Thyroid gland (tissue), 4 donors: ENCODE measurements around the gene FGD1. TPM values are rescaled to one million over a fixed set of nuclear protein-coding genes. Genes with fewer than 3 reads are reported as not detected.

Experiments used
- DNase-seq, 2 donors: peaks; one replicate each; pipeline ENCODE4 v3.0.0-alpha.2; 2019
- H3K27ac ChIP-seq, 3 donors: fragments of 200-600 bp; sonication (generic); 1 replicate in 2 of 3; 2 replicates in 1 of 3; pipeline ENCODE4 v1.5.1; 2016 to 2019; ENCODE audit warnings: mild to moderate bottlenecking in 1 of 3, moderate library complexity in 1 of 3
- H3K27me3 ChIP-seq: fragments of 200-600 bp; sonication (generic); one replicate; pipeline ENCODE4 v1.5.1; 2019
- H3K36me3 ChIP-seq, 2 donors: fragments of 200-600 bp; sonication (generic); one replicate each; pipeline ENCODE4 v1.5.1; 2016 to 2019
- H3K4me1 ChIP-seq, 2 donors: fragments of 200-600 bp; sonication (generic); one replicate each; pipeline ENCODE4 v1.5.1; 2017 to 2019
- H3K4me3 ChIP-seq, 3 donors: fragments of 200-600 bp; sonication (generic); replicated peaks in 1 of 3; 1 replicate in 2 of 3; 2 replicates in 1 of 3; pipeline ENCODE4 v1.5.1; 2016; ENCODE audit warnings: mild to moderate bottlenecking in 1 of 3
- H3K9me3 ChIP-seq: fragments of 200-600 bp; sonication (generic); one replicate; pipeline ENCODE4 v1.5.1; 2017
- POLR2A ChIP-seq, 2 donors: fragments of 450-650 bp; IDR thresholded peaks; one replicate each; pipeline ENCODE4 v1.6.1; 2017; ENCODE audit warnings: antibody characterized with exemption in 2 of 2, mild to moderate bottlenecking in 2 of 2, moderate library complexity in 1 of 2
- WGBS, 2 donors: methylation state at CpG; one replicate each; pipeline ENCODE4 v1.1.5; 2017; 5-methylcytosine and 5-hydroxymethylcytosine counted together
- intact Hi-C: fragments of 100-400 bp; cut with DNase I; formaldehyde crosslinking; loops from one replicate; pipeline ENCODE4 v1.15.1; 2023
- total RNA-seq, 4 donors: library from RNA; depleted of rRNA; stranded (reverse); fragments of >200 nt; gene quantifications; one replicate each; pipeline ENCODE4 v1.2.3, GENCODE V29; 2016
- TF ChIP-seq, protein P1 (sequence below), 6 experiments: fragments of 200-600 bp in 3 of 6; fragments of 450-650 bp in 3 of 6; sonication (generic) in 3 of 6; IDR thresholded peaks; one replicate each; pipeline ENCODE4 v1.5.1; 2016 to 2019; ENCODE audit warnings: antibody characterized with exemption in 6 of 6, mild to moderate bottlenecking in 2 of 6, inconsistent platforms in 1 of 6, moderate library complexity in 1 of 6

FGD1 gene
- total RNA-seq, 4 donors from 2014 or later: 3.0 to 7.1 (median 4.2) TPM

DNA sequence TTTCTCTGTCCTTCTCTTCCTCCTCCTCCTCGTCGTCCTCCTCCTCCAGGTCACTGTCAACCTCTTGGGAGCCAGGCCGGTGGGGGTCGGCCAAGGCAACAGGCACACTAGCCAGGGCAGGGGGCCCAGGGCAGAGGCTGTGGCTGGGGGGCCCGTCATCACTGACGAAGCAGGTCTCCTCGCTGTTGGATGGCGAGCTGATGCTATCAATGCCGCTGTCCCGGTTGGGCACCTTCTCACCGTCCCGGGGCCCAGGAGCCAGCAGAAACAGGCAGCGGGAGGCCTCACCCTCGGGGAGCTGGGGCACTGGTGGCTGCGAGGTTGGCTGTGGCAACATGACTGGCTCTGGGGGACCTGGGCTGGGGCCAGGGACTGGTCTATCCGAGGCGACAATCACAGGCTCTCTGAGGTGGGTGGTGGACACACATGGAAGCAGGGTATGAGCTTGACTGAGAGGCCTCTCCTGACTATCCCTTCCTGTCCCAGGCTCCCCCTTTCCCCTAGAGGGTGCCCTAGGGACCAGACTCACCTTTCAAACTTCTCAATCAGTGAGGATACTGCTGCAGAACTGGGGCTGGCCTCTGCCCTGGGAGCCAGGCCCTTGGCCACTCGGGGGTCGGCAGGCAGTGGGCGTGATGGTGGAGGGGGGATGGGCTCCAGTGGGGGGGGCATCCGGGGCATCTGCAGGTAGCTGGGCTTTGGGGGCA lies 25.8 kb downstream of the FGD1 start:
- 85 to 96% methylated on average over 8 to 18 of the region's 21 CpGs for WGBS, 2 donors
- Histone ChIP-seq H3K9me3 (no peaks in the 10 kb centered on the region), H3K4me3 (no peak overlapping the region), H3K27ac (no peak overlapping the region), H3K4me1 (no peaks in the 10 kb centered on the region), H3K36me3 (peaks cover 0 to 9% of the 10 kb centered on the region in 2 donors), H3K27me3 (no peaks in the 10 kb centered on the region)
- no peak for TF ChIP-seq POLR2A (IDR thresholded peaks at IDR 0.05)
- TF ChIP-seq, protein P1, sequence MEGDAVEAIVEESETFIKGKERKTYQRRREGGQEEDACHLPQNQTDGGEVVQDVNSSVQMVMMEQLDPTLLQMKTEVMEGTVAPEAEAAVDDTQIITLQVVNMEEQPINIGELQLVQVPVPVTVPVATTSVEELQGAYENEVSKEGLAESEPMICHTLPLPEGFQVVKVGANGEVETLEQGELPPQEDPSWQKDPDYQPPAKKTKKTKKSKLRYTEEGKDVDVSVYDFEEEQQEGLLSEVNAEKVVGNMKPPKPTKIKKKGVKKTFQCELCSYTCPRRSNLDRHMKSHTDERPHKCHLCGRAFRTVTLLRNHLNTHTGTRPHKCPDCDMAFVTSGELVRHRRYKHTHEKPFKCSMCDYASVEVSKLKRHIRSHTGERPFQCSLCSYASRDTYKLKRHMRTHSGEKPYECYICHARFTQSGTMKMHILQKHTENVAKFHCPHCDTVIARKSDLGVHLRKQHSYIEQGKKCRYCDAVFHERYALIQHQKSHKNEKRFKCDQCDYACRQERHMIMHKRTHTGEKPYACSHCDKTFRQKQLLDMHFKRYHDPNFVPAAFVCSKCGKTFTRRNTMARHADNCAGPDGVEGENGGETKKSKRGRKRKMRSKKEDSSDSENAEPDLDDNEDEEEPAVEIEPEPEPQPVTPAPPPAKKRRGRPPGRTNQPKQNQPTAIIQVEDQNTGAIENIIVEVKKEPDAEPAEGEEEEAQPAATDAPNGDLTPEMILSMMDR (IDR thresholded peaks at IDR 0.05): no peak
- no peak for DNase-seq
- intact Hi-C loops: no loop called here

DNA sequence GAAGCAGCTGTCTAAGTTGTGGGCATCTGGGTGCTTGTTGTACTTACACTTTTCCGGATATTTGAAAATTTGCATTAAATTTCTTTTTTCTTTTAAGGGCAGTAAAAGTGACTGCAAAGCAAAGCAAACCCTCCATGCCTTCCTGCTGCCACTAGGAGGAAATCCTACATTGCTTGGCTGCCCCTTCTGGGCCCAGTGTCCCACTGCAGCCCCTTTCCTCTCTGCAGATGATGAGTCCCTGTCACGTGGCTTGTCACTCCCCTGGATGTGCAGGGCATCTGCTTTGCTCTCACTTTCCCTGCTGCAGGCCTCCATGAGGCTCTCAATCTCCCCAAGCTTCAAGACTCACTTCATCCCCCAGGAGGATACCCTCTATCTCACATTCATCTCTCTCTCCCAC lies 43.1 kb downstream of the FGD1 start:
- Histone ChIP-seq H3K4me3 (no peak overlapping the region), H3K27me3 (no peaks in the 10 kb centered on the region), H3K9me3 (no peaks in the 10 kb centered on the region), H3K27ac (no peak overlapping the region), H3K36me3 (no peaks in the 10 kb centered on the region), H3K4me1 (no peaks in the 10 kb centered on the region)
- 52 to 57% methylated on average over 2 of the region's 2 CpGs for WGBS, 2 donors
- intact Hi-C loops: no loop called here
- TF ChIP-seq, protein P1 (IDR thresholded peaks at IDR 0.05): no peak
- no peak for TF ChIP-seq POLR2A (IDR thresholded peaks at IDR 0.05)
- no peak for DNase-seq

DNA sequence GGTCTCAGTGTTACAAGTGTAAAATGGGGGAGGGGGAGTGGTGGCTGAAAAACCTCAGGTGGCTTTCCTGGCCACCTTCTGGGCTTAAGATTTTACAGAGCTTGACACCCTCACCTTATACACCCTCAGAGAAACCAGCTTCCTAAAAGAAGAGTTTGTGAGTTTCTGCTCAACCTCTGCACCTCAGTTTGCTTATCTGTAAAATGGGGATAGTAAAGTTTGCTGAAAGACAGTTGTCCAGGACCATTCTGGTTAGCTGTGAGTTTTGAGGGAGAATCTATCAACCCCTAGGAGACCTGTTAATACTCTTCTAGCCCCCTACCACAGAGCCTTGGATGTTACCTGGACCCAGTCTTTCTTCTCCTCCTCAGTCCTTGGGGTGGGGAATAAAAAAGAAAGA lies 46.1 kb downstream of the FGD1 start:
- no peak for TF ChIP-seq POLR2A (IDR thresholded peaks at IDR 0.05)
- no peaks in the 10 kb centered on the region for H3K9me3 ChIP-seq
- H3K27me3 ChIP-seq: no peaks in the 10 kb centered on the region
- intact Hi-C loops: no loop called here
- H3K4me1 ChIP-seq: no peaks in the 10 kb centered on the region
- H3K27ac ChIP-seq: no peak overlapping the region
- DNase-seq: no peak
- H3K36me3 ChIP-seq: no peaks in the 10 kb centered on the region
- no peak overlapping the region for H3K4me3 ChIP-seq

DNA sequence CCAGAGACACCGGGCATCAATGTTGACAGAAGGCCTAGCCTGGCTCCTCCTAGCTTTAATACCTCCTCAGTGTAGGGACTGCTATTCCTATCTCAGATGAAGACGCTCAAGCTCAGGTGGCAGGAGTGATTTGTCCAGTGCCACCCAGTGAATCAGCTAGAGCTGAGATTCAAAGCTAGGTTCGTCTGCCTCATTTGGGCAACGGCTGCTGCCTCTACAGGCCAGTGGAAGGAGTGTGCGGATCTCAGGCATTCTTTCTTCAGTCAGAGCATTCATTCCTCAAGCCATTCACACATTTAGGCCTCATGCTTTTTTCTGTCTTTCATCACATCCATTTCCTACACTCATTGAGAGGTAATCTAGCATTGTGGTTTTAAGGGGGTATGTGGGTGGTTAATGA lies 48.6 kb downstream of the FGD1 start:
- intact Hi-C loops: no loop called here
- H3K27me3 ChIP-seq: no peaks in the 10 kb centered on the region
- TF ChIP-seq, protein P1 (IDR thresholded peaks at IDR 0.05): no peak
- TF ChIP-seq POLR2A (IDR thresholded peaks at IDR 0.05): no peak
- WGBS, 2 donors: 68 to 75% methylated on average over 1 to 4 of the region's 5 CpGs
- H3K4me1 ChIP-seq: no peaks in the 10 kb centered on the region
- no peak overlapping the region for H3K4me3 ChIP-seq
- H3K27ac ChIP-seq: no peak overlapping the region
- no peak for DNase-seq
- no peaks in the 10 kb centered on the region for H3K9me3 ChIP-seq
- H3K36me3 ChIP-seq: no peaks in the 10 kb centered on the region

DNA sequence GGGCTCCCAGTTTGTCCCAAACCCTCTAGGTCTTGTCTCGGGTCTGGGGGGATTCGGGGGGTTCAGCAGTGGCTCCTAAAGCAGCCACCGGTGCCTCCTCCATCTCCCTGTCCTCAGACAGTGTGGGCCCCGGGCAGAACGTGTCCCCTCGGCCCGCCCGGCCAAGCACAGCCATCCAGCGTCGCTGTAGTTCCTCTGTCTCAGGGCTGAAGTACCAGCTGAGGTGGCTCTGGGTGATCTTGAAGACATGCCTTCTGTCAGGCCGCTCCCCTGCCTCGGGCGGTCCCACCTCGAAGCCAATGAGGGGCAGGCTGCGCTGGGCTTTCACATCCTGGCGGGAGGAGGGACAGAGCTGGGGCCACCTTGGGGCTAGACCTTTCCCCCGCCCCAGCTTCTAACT lies 50.0 kb downstream of the FGD1 start:
- WGBS, 2 donors: 81 to 87% methylated on average over 4 to 7 of the region's 17 CpGs
- Histone ChIP-seq H3K4me1 (no peaks in the 10 kb centered on the region), H3K27me3 (no peaks in the 10 kb centered on the region), H3K9me3 (no peaks in the 10 kb centered on the region), H3K27ac (no peak overlapping the region), H3K4me3 (no peak overlapping the region), H3K36me3 (no peaks in the 10 kb centered on the region)
- no peak for DNase-seq
- intact Hi-C loops: no loop called here
- no peak for TF ChIP-seq POLR2A (IDR thresholded peaks at IDR 0.05)
- TF ChIP-seq, protein P1 (IDR thresholded peaks at IDR 0.05): no peak
